Stomach smooth muscle (tissue), 2 donors: ENCODE results near the gene NFATC1.
"Not testable (repeated sequence)": the region's sequence is repeated elsewhere in the genome, so short reads cannot be mapped to it uniquely, and the experiment has no call there.

Source experiments
- H3K27ac ChIP-seq: one replicate; pipeline ENCODE4 v1.7.0; 2013; ENCODE audit warnings: mild to moderate bottlenecking, low read length, inconsistent platforms
- H3K27me3 ChIP-seq, 2 donors: one replicate each; pipeline ENCODE4 v1.7.0; 2013; ENCODE audit warnings: low read length in 2 of 2; ENCODE audit not compliant: insufficient read depth in 2 of 2, control insufficient read depth in 1 of 2
- H3K36me3 ChIP-seq, 2 donors: one replicate each; pipeline ENCODE4 v1.7.0; 2013; ENCODE audit warnings: low read length in 2 of 2; ENCODE audit not compliant: control insufficient read depth in 2 of 2, insufficient read depth in 2 of 2
- H3K4me1 ChIP-seq: one replicate; pipeline ENCODE4 v1.7.0; 2013; ENCODE audit warnings: low read length; ENCODE audit not compliant: control insufficient read depth, insufficient read depth
- H3K4me3 ChIP-seq, 2 donors: one replicate each; pipeline ENCODE4 v1.7.0; 2013; ENCODE audit warnings: low read length in 2 of 2
- H3K9ac ChIP-seq, 2 donors: one replicate each; pipeline ENCODE4 v1.7.0; 2013; ENCODE audit warnings: low read length in 2 of 2, mild to moderate bottlenecking in 1 of 2
- H3K9me3 ChIP-seq, 2 donors: one replicate each; pipeline ENCODE4 v1.7.0; 2013; ENCODE audit warnings: low read length in 2 of 2; ENCODE audit not compliant: control insufficient read depth in 2 of 2
- donor health status: healthy.
- donor health status: Pancreatic carcinoma.

Gene NFATC1

DNA sequence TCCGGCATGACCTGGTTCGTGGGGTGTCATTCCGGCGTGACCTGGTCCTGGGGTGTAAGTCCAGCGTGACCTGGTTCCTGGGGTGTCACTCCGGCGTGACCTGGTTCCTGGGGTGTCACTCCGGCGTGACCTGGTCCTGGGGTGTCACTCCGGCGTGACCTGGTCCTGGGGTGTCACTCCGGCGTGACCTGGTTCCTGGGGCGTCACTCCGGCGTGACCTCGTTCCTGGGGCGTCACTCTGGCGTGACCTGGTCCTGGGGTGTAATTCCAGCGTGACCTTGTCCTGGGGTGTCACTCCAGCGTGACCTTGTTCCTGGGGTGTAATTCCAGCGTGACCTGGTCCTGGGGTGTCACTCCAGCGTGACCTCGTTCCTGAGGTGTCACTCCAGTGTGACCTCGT, 87.7 kb downstream of the NFATC1 start:
- H3K27ac ChIP-seq, H3K9me3 ChIP-seq, H3K9ac ChIP-seq, H3K27me3 ChIP-seq, H3K4me3 ChIP-seq: not testable (repeated sequence)
- H3K4me1 ChIP-seq: peaks cover 21% of the 10 kb centered on the region
- peaks cover 16 to 17% of the 10 kb centered on the region in 2 donors for H3K36me3 ChIP-seq

- Histone ChIP-seq H3K27ac (no peak overlapping the region), H3K4me3 (no peak overlapping the region), H3K27me3 (no peaks in the 10 kb centered on the region), H3K4me1 (peaks cover 21% of the 10 kb centered on the region), H3K9ac (no peak overlapping the region), H3K9me3 (no peaks in the 10 kb centered on the region), H3K36me3 (peaks cover 14 to 15% of the 10 kb centered on the region in 2 donors)
These were observed 88.3 kb downstream of the NFATC1 start for GRCh38 chr18:79483971-79484491.

DNA sequence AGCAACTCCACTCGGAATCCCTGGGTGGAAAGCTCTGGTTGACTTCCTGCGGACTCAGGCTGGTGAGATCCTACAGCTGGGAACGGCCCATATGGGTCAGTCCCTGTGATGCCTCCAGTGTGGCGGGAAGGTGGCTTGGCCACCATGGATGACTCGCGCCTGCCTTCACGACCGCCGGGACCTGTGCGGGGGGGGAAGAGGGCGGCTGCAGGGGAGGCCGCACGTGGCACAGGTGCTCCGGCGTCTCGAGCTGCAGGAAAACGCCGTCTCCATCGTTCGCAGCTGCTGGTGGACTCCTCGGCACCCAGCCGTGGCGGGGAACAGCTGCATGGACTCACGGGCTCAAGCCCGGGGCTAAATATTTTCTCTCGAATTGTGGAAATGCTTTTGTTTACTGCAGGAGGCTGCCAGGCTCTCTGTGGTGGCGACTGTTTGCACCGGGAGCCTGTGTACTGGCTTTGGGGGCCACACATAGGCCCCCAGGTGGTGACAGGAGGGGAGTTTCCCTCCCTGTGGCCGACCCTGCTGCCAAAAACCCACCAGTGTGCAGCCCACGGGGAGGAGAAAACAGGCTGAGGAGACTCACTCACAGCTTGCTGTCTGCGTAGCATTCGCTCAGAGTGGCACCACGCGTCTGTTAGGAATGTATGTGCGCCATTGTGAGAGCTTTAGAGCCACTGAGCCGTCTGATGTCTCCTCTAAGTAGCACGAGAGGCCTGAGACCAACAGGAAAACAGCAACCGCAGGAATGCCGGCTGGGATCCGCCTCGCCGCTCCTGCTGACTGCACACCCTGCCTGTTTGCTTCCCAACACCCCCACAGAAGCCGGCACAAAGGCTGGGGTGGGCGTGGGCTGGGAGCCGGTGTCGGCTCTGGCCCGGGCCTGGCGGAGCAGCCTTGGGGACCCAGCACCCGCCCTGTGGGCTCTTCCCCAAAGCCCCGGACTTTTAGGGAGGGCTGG, 89.2 kb downstream of the NFATC1 start:
- Histone ChIP-seq H3K27me3 (no peaks in the 10 kb centered on the region), H3K4me3 (peak overlapping the region in 1 of 2 donors; percentile 22), H3K4me1 (peaks cover 21% of the 10 kb centered on the region), H3K9me3 (no peaks in the 10 kb centered on the region), H3K9ac (no peak overlapping the region), H3K27ac (no peak overlapping the region), H3K36me3 (peaks cover 11 to 12% of the 10 kb centered on the region in 2 donors)

DNA sequence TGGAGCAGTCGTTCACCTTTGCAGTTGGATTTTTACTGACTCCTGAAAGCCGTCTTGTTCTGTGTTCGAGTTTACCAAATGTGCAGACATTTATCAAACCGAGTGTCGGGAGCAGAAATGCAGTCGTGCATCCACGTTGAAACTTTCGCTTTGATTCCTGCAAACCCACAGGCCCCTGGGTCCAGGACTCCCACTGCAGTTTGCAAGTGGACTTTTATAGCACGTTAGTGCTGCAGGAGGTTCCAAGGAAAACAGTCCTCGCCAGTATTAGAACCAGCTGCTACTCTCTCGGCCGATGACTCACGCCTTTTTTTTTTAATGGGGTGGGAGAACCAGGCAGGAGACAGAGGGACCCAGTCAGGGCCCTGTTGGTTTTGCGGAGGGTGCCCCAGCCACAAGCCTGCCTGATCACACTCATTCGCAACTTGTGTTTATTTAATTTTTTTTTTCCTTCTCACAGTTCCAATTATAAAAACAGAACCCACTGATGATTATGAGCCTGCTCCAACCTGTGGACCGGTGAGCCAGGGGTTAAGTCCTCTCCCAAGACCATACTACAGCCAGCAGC, 90.1 kb downstream of the NFATC1 start:
- H3K27ac ChIP-seq: no peak overlapping the region
- no peak overlapping the region for H3K9ac ChIP-seq
- H3K4me3 ChIP-seq: peak overlapping the region in 1 of 2 donors; percentile 55
- H3K9me3 ChIP-seq: no peaks in the 10 kb centered on the region
- peaks cover 21% of the 10 kb centered on the region for H3K4me1 ChIP-seq
- H3K36me3 ChIP-seq: peaks cover 11 to 12% of the 10 kb centered on the region in 2 donors
- no peaks in the 10 kb centered on the region for H3K27me3 ChIP-seq

DNA sequence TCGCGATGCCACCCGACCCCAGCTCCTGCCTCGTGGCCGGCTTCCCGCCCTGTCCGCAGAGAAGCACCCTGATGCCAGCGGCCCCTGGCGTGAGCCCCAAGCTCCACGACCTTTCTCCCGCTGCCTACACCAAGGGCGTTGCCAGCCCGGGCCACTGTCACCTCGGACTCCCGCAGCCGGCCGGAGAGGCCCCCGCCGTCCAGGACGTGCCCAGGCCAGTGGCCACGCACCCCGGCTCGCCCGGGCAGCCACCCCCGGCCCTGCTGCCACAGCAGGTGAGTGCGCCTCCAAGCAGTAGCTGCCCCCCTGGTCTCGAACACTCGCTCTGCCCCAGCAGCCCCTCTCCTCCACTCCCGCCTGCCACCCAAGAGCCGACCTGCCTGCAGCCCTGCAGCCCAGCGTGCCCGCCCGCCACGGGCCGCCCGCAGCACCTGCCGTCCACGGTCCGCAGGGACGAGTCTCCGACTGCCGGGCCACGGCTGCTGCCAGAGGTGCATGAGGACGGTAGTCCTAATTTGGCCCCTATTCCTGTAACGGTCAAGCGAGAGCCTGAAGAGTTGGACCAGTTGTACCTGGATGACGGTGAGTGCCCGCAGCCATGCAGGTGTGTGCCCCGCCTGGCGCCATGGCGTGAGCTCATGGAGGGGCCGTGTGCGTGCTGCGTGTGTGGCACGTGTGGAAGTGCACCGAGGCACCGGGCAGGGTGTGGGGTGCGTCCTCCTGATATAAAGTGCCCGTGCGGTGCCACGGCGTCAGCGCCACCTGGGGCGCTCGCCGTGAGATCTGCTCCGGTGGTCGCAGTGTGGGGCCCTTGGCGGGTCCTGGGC, 90.8 kb downstream of the NFATC1 start:
- no peak overlapping the region for H3K27ac ChIP-seq

DNA sequence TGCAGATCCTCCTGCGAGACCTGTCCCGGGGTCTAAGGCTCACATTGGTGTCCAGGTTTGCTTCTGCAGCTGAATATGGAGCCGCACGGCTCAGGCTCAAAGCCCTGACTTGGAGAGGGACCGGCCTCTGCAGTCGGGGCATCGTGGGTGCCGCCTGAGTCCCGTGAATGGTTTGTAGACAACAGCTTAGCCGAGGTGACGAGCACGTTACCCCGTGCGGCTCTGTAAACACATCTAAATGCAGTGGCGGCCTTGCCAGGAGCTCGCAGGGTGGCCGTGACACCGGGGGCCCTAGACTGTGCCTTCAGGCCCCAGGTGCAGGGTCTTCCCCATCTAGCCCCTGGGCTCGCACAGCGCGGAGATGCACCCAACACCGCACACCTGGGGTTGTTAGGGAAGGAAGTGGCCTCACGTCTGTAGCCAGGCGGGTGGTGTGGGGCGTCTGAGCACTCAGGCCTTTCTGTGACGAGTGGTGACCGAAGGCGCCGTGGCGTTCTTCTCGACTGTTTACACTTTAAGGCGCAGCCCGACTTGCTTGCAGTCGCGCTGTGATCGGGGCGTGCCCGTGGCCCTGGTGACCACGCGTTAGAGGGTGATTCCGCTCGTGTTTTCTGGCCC, 91.6 kb downstream of the NFATC1 start:
- H3K9me3 ChIP-seq: no peaks in the 10 kb centered on the region
- peaks cover 11 to 12% of the 10 kb centered on the region in 2 donors for H3K36me3 ChIP-seq
- H3K4me1 ChIP-seq: peaks cover 21% of the 10 kb centered on the region
- H3K27ac ChIP-seq: no peak overlapping the region
- no peak overlapping the region for H3K9ac ChIP-seq
- H3K4me3 ChIP-seq: no peak overlapping the region
- no peaks in the 10 kb centered on the region for H3K27me3 ChIP-seq

More for the DNA sequence above, 90.8 kb downstream of the NFATC1 start:
- Histone ChIP-seq H3K9ac (no peak overlapping the region), H3K27me3 (no peaks in the 10 kb centered on the region), H3K4me3 (no peak overlapping the region), H3K9me3 (no peaks in the 10 kb centered on the region), H3K36me3 (peaks cover 11 to 12% of the 10 kb centered on the region in 2 donors), H3K4me1 (peaks cover 21% of the 10 kb centered on the region)

DNA sequence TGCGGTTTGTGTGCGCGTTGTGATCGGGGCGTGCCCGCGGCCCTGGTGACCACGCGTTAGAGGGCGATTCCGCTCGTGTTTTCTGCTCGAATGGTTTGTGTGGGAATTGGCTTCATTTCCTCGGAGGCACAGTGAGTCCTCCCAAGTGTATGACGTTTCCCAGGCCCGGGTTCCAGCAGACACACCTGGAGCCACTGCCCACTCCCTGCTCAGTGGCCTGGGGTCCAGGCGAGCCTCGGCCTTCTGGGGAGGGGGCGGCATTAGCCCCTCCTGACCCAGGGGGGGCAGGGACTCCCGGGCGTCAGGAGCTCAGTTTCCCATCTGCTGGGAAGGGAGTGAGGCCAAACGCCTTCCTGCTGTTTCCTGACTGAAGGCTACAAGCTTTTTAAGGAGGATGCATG, 92.1 kb downstream of the NFATC1 start:
- peaks cover 21% of the 10 kb centered on the region for H3K4me1 ChIP-seq
- no peaks in the 10 kb centered on the region for H3K9me3 ChIP-seq
- no peaks in the 10 kb centered on the region for H3K27me3 ChIP-seq
- H3K9ac ChIP-seq: no peak overlapping the region
- H3K36me3 ChIP-seq: peaks cover 11 to 12% of the 10 kb centered on the region in 2 donors
- H3K4me3 ChIP-seq: no peak overlapping the region
- no peak overlapping the region for H3K27ac ChIP-seq

GRCh38 chr18:79488311-79489050, 92.8 kb downstream of the NFATC1 start:
- no peaks in the 10 kb centered on the region for H3K9me3 ChIP-seq
- H3K4me1 ChIP-seq: peaks cover 21% of the 10 kb centered on the region
- no peak overlapping the region for H3K27ac ChIP-seq
- no peaks in the 10 kb centered on the region for H3K27me3 ChIP-seq
- H3K4me3 ChIP-seq: no peak overlapping the region
- no peak overlapping the region for H3K9ac ChIP-seq
- peaks cover 11 to 12% of the 10 kb centered on the region in 2 donors for H3K36me3 ChIP-seq

DNA sequence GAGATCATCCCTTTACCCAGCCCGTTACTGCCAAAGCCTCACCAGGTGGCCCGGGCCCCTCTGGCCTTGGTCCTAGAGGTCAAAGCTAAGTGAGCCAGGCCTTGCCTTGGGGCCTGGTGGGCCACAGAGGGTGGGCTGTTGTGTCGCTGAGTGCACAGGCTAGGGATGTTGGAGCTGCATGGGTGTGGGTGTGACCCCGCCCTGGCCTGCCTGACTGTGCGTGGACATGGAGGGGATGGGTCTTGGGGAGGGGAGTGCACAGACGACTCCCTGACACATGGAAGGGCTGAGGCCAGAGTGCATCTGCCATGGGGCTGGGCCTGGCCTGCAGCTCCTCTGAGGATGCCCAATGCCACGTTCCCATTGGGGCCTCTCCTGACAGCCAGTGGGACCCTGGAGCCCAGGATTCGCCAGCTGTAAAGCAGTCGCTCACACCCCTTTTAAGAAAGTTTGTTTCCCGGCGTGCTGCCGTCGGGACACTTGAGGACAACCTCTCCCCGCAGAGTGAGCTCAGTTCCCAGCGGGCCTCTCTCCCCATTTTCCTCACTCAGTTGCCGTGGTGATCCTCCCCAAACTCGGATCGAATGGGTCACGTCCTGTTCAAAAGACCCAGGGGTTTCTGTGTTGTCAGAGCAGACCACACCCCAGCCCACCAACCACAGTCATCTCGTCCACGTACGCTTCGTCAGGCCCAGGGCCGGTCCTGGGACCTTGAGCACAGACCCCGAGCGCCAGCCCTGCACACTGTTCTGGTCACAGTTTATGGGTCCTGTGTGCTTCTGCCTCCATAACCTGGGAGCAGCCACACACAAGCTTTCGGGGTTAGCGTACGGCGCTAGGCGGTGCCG, 93.5 kb downstream of the NFATC1 start:
- Histone ChIP-seq H3K9ac (no peak overlapping the region), H3K9me3 (no peaks in the 10 kb centered on the region), H3K4me3 (no peak overlapping the region), H3K4me1 (peaks cover 17% of the 10 kb centered on the region), H3K36me3 (peaks cover 11 to 12% of the 10 kb centered on the region in 2 donors), H3K27ac (no peak overlapping the region), H3K27me3 (no peaks in the 10 kb centered on the region)
